IPS-20b (cell line): Measurements from ENCODE around the gene URM1.

Source experiments
- H3K27ac ChIP-seq: one replicate; pipeline ENCODE4 v1.5.1; 2013; ENCODE audit warnings: low read length
- H3K27me3 ChIP-seq: 2 replicates; pipeline ENCODE4 v1.6.1; 2013; ENCODE audit warnings: mild to moderate bottlenecking, low read length, inconsistent platforms; ENCODE audit not compliant: insufficient read depth
- H3K36me3 ChIP-seq: 2 replicates; pipeline ENCODE4 v1.6.1; 2013; ENCODE audit warnings: low read depth, mild to moderate bottlenecking, inconsistent platforms, low read length, moderate library complexity; ENCODE audit not compliant: insufficient read depth
- H3K4me1 ChIP-seq: 2 replicates; pipeline ENCODE4 v1.6.1; 2013; ENCODE audit warnings: mild to moderate bottlenecking, control low read depth, inconsistent platforms, low read length, moderate library complexity; ENCODE audit not compliant: insufficient read depth
- H3K4me3 ChIP-seq: 2 replicates; pipeline ENCODE4 v1.5.1; 2013; ENCODE audit warnings: mild to moderate bottlenecking, low read length, inconsistent platforms
- H3K9ac ChIP-seq: 2 replicates; pipeline ENCODE4 v1.6.1; 2013; ENCODE audit warnings: low read depth, mild to moderate bottlenecking, inconsistent platforms, low read length, moderate library complexity
- H3K9me3 ChIP-seq: 2 replicates; pipeline ENCODE4 v1.6.1; 2013; ENCODE audit warnings: mild to moderate bottlenecking, low read depth, low read length, inconsistent platforms; ENCODE audit not compliant: insufficient read depth

URM1 gene

GRCh38 chr9:128358090-128358489 lies 13.1 kb upstream of the URM1 start:
- H3K36me3 ChIP-seq, result no peaks in the 10 kb centered on the region; the same call in 1 of the 2 replicates
- H3K4me3 ChIP-seq, result no peak overlapping the region
- peaks cover 23% of the 10 kb centered on the region for H3K27me3 ChIP-seq
- no peak overlapping the region for H3K27ac ChIP-seq
- no peaks in the 10 kb centered on the region for H3K9me3 ChIP-seq
- no peak overlapping the region for H3K9ac ChIP-seq
- H3K4me1 ChIP-seq, result no peaks in the 10 kb centered on the region

- H3K4me1 ChIP-seq, result peaks cover 1% of the 10 kb centered on the region; the same call in 1 of the 2 replicates
- H3K9me3 ChIP-seq, result no peaks in the 10 kb centered on the region
- no peak overlapping the region for H3K9ac ChIP-seq
- peaks cover 31% of the 10 kb centered on the region for H3K27me3 ChIP-seq
- no peak overlapping the region for H3K4me3 ChIP-seq
- H3K36me3 ChIP-seq, result no peaks in the 10 kb centered on the region; the same call in 1 of the 2 replicates
- H3K27ac ChIP-seq, result no peak overlapping the region
Observed at GRCh38 chr9:128358861-128359260, 12.3 kb upstream of the URM1 start.

GRCh38 chr9:128360826-128361225 lies 10.3 kb upstream of the URM1 start:
- Histone ChIP-seq H3K9ac (no peak overlapping the region), H3K4me3 (no peak overlapping the region), H3K9me3 (no peaks in the 10 kb centered on the region), H3K4me1 (peaks cover 14% of the 10 kb centered on the region), H3K36me3 (no peaks in the 10 kb centered on the region; the same call in 1 of the 2 replicates), H3K27ac (no peak overlapping the region), H3K27me3 (peaks cover 49% of the 10 kb centered on the region)

- Histone ChIP-seq H3K9me3 (no peaks in the 10 kb centered on the region), H3K27me3 (peaks cover 55% of the 10 kb centered on the region), H3K27ac (no peak overlapping the region), H3K4me1 (peaks cover 15% of the 10 kb centered on the region), H3K9ac (no peak overlapping the region), H3K36me3 (no peaks in the 10 kb centered on the region), H3K4me3 (peak overlapping the region; percentile 45; the same call in 1 of the 2 replicates)
Observed at GRCh38 chr9:128361296-128361985, 9.7 kb upstream of the URM1 start.

- Histone ChIP-seq H3K9ac (no peak overlapping the region), H3K27ac (no peak overlapping the region), H3K36me3 (no peaks in the 10 kb centered on the region), H3K4me3 (peak overlapping the region; percentile 45), H3K27me3 (peaks cover 62% of the 10 kb centered on the region), H3K9me3 (no peaks in the 10 kb centered on the region), H3K4me1 (peaks cover 15% of the 10 kb centered on the region)
Observed at GRCh38 chr9:128361986-128362646, 9.1 kb upstream of the URM1 start.

GRCh38 chr9:128362774-128363173 lies 8.4 kb upstream of the URM1 start:
- Histone ChIP-seq H3K27me3 (peaks cover 68% of the 10 kb centered on the region), H3K27ac (no peak overlapping the region), H3K9me3 (no peaks in the 10 kb centered on the region), H3K4me1 (peaks cover 15% of the 10 kb centered on the region), H3K9ac (no peak overlapping the region), H3K36me3 (no peaks in the 10 kb centered on the region), H3K4me3 (no peak overlapping the region)

- H3K36me3 ChIP-seq, result no peaks in the 10 kb centered on the region
- peaks cover 15% of the 10 kb centered on the region for H3K4me1 ChIP-seq
- peak overlapping the region; percentile 65; the same call in 1 of the 2 replicates for H3K9ac ChIP-seq
- H3K27ac ChIP-seq, result no peak overlapping the region
- no peaks in the 10 kb centered on the region for H3K9me3 ChIP-seq
- peaks cover 83% of the 10 kb centered on the region for H3K27me3 ChIP-seq
- H3K4me3 ChIP-seq, result peak overlapping the region; percentile 60
Observed at GRCh38 chr9:128365525-128365924, 5.6 kb upstream of the URM1 start.

- peaks cover 17% of the 10 kb centered on the region for H3K4me1 ChIP-seq
- no peak overlapping the region for H3K9ac ChIP-seq
- no peak overlapping the region for H3K27ac ChIP-seq
- H3K4me3 ChIP-seq, result no peak overlapping the region
- H3K9me3 ChIP-seq, result no peaks in the 10 kb centered on the region
- H3K36me3 ChIP-seq, result no peaks in the 10 kb centered on the region
- H3K27me3 ChIP-seq, result peaks cover 50% of the 10 kb centered on the region
Observed at GRCh38 chr9:128369024-128369706, 2.0 kb upstream of the URM1 start.

GRCh38 chr9:128370367-128370751 lies 815 bp upstream of the URM1 start:
- Histone ChIP-seq H3K27me3 (peaks cover 39% of the 10 kb centered on the region), H3K9ac (peak overlapping the region; percentile 84; the same call in 1 of the 2 replicates), H3K9me3 (no peaks in the 10 kb centered on the region), H3K27ac (no peak overlapping the region), H3K36me3 (no peaks in the 10 kb centered on the region), H3K4me3 (peak overlapping the region; percentile 94), H3K4me1 (peaks cover 12% of the 10 kb centered on the region)

- H3K4me3 ChIP-seq, result peak overlapping the region; percentile 94
- H3K27me3 ChIP-seq, result peaks cover 26% of the 10 kb centered on the region
- H3K27ac ChIP-seq, result no peak overlapping the region
- H3K36me3 ChIP-seq, result no peaks in the 10 kb centered on the region
- no peaks in the 10 kb centered on the region for H3K9me3 ChIP-seq
- H3K4me1 ChIP-seq, result peaks cover 6% of the 10 kb centered on the region
- peak overlapping the region; percentile 84; the same call in 1 of the 2 replicates for H3K9ac ChIP-seq
Observed at GRCh38 chr9:128371630-128372117, 500 bp downstream of the URM1 start.

- peak overlapping the region; percentile 94 for H3K4me3 ChIP-seq
- peaks cover 21% of the 10 kb centered on the region for H3K27me3 ChIP-seq
- no peak overlapping the region for H3K27ac ChIP-seq
- no peaks in the 10 kb centered on the region for H3K9me3 ChIP-seq
- no peaks in the 10 kb centered on the region for H3K36me3 ChIP-seq
- H3K4me1 ChIP-seq, result peaks cover 6% of the 10 kb centered on the region
- peak overlapping the region; percentile 84; the same call in 1 of the 2 replicates for H3K9ac ChIP-seq
Observed at GRCh38 chr9:128372188-128372641, 1.0 kb downstream of the URM1 start.
